Measurements from ENCODE around the gene PRR22.

The PRR22 gene

GRCh38 chr19:5800361-5801270 lies 16.1 kb upstream of the PRR22 start:
- H3K9me3 ChIP-seq (ENCODE audit: insufficient read depth, low read length) = no peaks in the 10 kb centered on the region
- no peaks in the 10 kb centered on the region for H3K36me3 ChIP-seq (replicated peaks; ENCODE audit: low read depth, low read length)
- H3K27me3 ChIP-seq (ENCODE audit: low read depth, low read length) = peaks cover 9% of the 10 kb centered on the region
- no peak overlapping the region for H3K27ac ChIP-seq (ENCODE audit: low read length)
- H3K4me3 ChIP-seq (ENCODE audit: low read length) = no peak overlapping the region
- peaks cover 11% of the 10 kb centered on the region for H3K4me1 ChIP-seq (ENCODE audit: low read length)
- H2AFZ ChIP-seq (ENCODE audit: low read depth, low read length) = no peak overlapping the region
- no peaks in the 10 kb centered on the region for H4K20me1 ChIP-seq (ENCODE audit: insufficient read depth, low read length)
- no peak for TF ChIP-seq EZH2phosphoT487 (IDR thresholded peaks at IDR 0.05; ENCODE audit: low read depth)
- TF ChIP-seq CTCF (IDR thresholded peaks at IDR 0.05; ENCODE audit: low read depth, low read length) = no peak
- H3K79me2 ChIP-seq (ENCODE audit: low read length) = no peaks in the 10 kb centered on the region
- H3K4me2 ChIP-seq (ENCODE audit: low read length) = no peak overlapping the region
- no peak overlapping the region for H3K9ac ChIP-seq (ENCODE audit: low read length)

- Histone ChIP-seq H3K9me3 (ENCODE audit: insufficient read depth, low read length) (no peaks in the 10 kb centered on the region), H3K27me3 (ENCODE audit: low read depth, low read length) (peaks cover 4% of the 10 kb centered on the region; the same call in 1 of the 2 replicates), H4K20me1 (ENCODE audit: insufficient read depth, low read length) (no peaks in the 10 kb centered on the region), H3K4me1 (ENCODE audit: low read length) (peaks cover 10% of the 10 kb centered on the region), H2AFZ (ENCODE audit: low read depth, low read length) (no peak overlapping the region), H3K79me2 (ENCODE audit: low read length) (no peaks in the 10 kb centered on the region), H3K36me3 (replicated peaks; ENCODE audit: low read depth, low read length) (no peaks in the 10 kb centered on the region), H3K27ac (ENCODE audit: low read length) (no peak overlapping the region), H3K4me2 (ENCODE audit: low read length) (no peak overlapping the region), H3K4me3 (ENCODE audit: low read length) (no peak overlapping the region), H3K9ac (ENCODE audit: low read length) (no peak overlapping the region)
- TF ChIP-seq CTCF (IDR thresholded peaks at IDR 0.05; ENCODE audit: low read depth, low read length) (no peak), EZH2phosphoT487 (IDR thresholded peaks at IDR 0.05; ENCODE audit: low read depth) (no peak)
Measured at GRCh38 chr19:5799247-5800241, 15.0 kb upstream of the PRR22 start.

- no peak overlapping the region for H2AFZ ChIP-seq (ENCODE audit: low read depth, low read length)
- H3K27ac ChIP-seq (ENCODE audit: low read length) = no peak overlapping the region
- H3K4me2 ChIP-seq (ENCODE audit: low read length) = no peak overlapping the region
- no peaks in the 10 kb centered on the region for H3K9me3 ChIP-seq (ENCODE audit: insufficient read depth, low read length)
- no peaks in the 10 kb centered on the region for H3K27me3 ChIP-seq (ENCODE audit: low read depth, low read length)
- H4K20me1 ChIP-seq (ENCODE audit: insufficient read depth, low read length) = no peaks in the 10 kb centered on the region
- TF ChIP-seq CTCF (IDR thresholded peaks at IDR 0.05; ENCODE audit: low read depth, low read length) = no peak
- TF ChIP-seq EZH2phosphoT487 (IDR thresholded peaks at IDR 0.05; ENCODE audit: low read depth) = no peak
- H3K4me3 ChIP-seq (ENCODE audit: low read length) = no peak overlapping the region
- no peaks in the 10 kb centered on the region for H3K79me2 ChIP-seq (ENCODE audit: low read length)
- no peaks in the 10 kb centered on the region for H3K4me1 ChIP-seq (ENCODE audit: low read length)
- H3K9ac ChIP-seq (ENCODE audit: low read length) = no peak overlapping the region
- H3K36me3 ChIP-seq (replicated peaks; ENCODE audit: low read depth, low read length) = no peaks in the 10 kb centered on the region
Measured at GRCh38 chr19:5798244-5798643, 13.7 kb upstream of the PRR22 start.

Measured in OCI-LY3 (cell line).